ENCODE measurements around the gene HES7. TPM values are rescaled to one million over a fixed set of nuclear protein-coding genes. Genes with fewer than 3 reads are reported as not detected.

Gene HES7
- total and polyA plus RNA-seq, 8 donors = 0.58 to 0.92 TPM; not detected in 6

- Histone ChIP-seq H3K27me3 (no peaks in the 10 kb centered on the region), H3K27ac (peak overlapping the region; percentile 96 to 100 (median 100)), H3K4me1 (peaks cover 32 to 76% (median 63%) of the 10 kb centered on the region in 4 donors), H3K36me3 (peaks cover 54 to 57% (median 55%) of the 10 kb centered on the region in 4 donors), H3K9me3 (no peaks in the 10 kb centered on the region), H3K4me3 (peak overlapping the region; percentile 66 to 91 (median 76))
- WGBS, 5 donors = 9 to 38% (median 33%) methylated on average over 11 to 38 of the region's 38 CpGs
- intact Hi-C loops (cut with DNase I; ENCODE audit: low total_unique reads) = no loop called here
- peak; percentile 77 to 98 for DNase-seq
- TF ChIP-seq POLR2A (IDR thresholded peaks at IDR 0.05) = no peak
- TF ChIP-seq CTCF (IDR thresholded peaks at IDR 0.05) = no peak
- peak; percentile 73 to 94 (median 90) for TF ChIP-seq POLR2AphosphoS5 (IDR thresholded peaks at IDR 0.05)
- TF ChIP-seq EP300 (IDR thresholded peaks at IDR 0.05) = peak; percentile 80
Measured at GRCh38 chr17:8151120-8151640, 27.3 kb upstream of the HES7 start.

GRCh38 chr17:8150194-8151119 lies 26.6 kb upstream of the HES7 start:
- DNase-seq = peak in 1 of 2 donors; percentile 37
- Histone ChIP-seq H3K9me3 (no peaks in the 10 kb centered on the region), H3K27ac (peak overlapping the region; percentile 96 to 100 (median 100)), H3K36me3 (peaks cover 62 to 65% (median 63%) of the 10 kb centered on the region in 4 donors), H3K4me3 (peak overlapping the region; percentile 66 to 91 (median 76)), H3K27me3 (no peaks in the 10 kb centered on the region), H3K4me1 (peaks cover 32 to 79% (median 67%) of the 10 kb centered on the region in 4 donors)
- 79 to 85% (median 83%) methylated on average over 13 to 18 of the region's 18 CpGs for WGBS, 5 donors
- intact Hi-C loops (cut with DNase I; ENCODE audit: low total_unique reads) = no loop called here
- TF ChIP-seq POLR2AphosphoS5 (IDR thresholded peaks at IDR 0.05) = peak in 1 of 3 donors; percentile 31
- TF ChIP-seq EP300 (IDR thresholded peaks at IDR 0.05) = no peak

- intact Hi-C loops (cut with DNase I; ENCODE audit: low total_unique reads) = no loop called here
- DNase-seq = peak in 1 of 2 donors; percentile 15
- TF ChIP-seq CTCF (IDR thresholded peaks at IDR 0.05) (no peak), EP300 (IDR thresholded peaks at IDR 0.05) (no peak), POLR2AphosphoS5 (IDR thresholded peaks at IDR 0.05) (no peak), POLR2A (IDR thresholded peaks at IDR 0.05) (no peak)
- 92 to 96% (median 92%) methylated on average over 19 to 29 of the region's 29 CpGs for WGBS, 5 donors
- Histone ChIP-seq H3K27ac (peak overlapping the region in 3 of 5 donors; percentile 100), H3K27me3 (no peaks in the 10 kb centered on the region), H3K4me1 (peaks cover 32 to 71% (median 66%) of the 10 kb centered on the region in 4 donors), H3K9me3 (no peaks in the 10 kb centered on the region), H3K4me3 (peak overlapping the region in 1 of 4 donors; percentile 67), H3K36me3 (peaks cover 69 to 73% (median 71%) of the 10 kb centered on the region in 4 donors)
Measured at GRCh38 chr17:8149419-8150193, 25.7 kb upstream of the HES7 start.

GRCh38 chr17:8148560-8148959 lies 24.7 kb upstream of the HES7 start:
- no peaks in the 10 kb centered on the region for H3K9me3 ChIP-seq
- H3K36me3 ChIP-seq = peaks cover 80 to 84% (median 81%) of the 10 kb centered on the region in 4 donors
- 90 to 95% (median 93%) methylated on average over 13 of the region's 13 CpGs for WGBS, 5 donors
- H3K4me3 ChIP-seq = no peak overlapping the region
- no peaks in the 10 kb centered on the region for H3K27me3 ChIP-seq
- no peak for TF ChIP-seq CTCF (IDR thresholded peaks at IDR 0.05)
- no peak for TF ChIP-seq EP300 (IDR thresholded peaks at IDR 0.05)
- TF ChIP-seq POLR2A (IDR thresholded peaks at IDR 0.05) = no peak
- TF ChIP-seq POLR2AphosphoS5 (IDR thresholded peaks at IDR 0.05) = no peak
- peak overlapping the region in 4 of 5 donors; percentile 41 to 100 (median 46) for H3K27ac ChIP-seq
- DNase-seq = peak in 1 of 2 donors; percentile 7
- peaks cover 26 to 68% (median 63%) of the 10 kb centered on the region in 4 donors for H3K4me1 ChIP-seq
- intact Hi-C loops (cut with DNase I; ENCODE audit: low total_unique reads) = no loop called here

All from stomach (tissue), 9 donors.